Tibial nerve (tissue), 4 donors: ENCODE data around the gene MBNL2. TPM values are rescaled to one million over a fixed set of nuclear protein-coding genes. Genes with fewer than 3 reads are reported as not detected.

Experiments used
- DNase-seq, 2 donors: peaks; one replicate each; pipeline ENCODE4 v3.0.0-alpha.2; 2019; ENCODE audit warnings: low spot score in 2 of 2
- H3K27ac ChIP-seq, 4 donors: fragments of 200-600 bp; sonication (generic) in 3 of 4; one replicate each; pipeline ENCODE4 v1.5.1; 2017 to 2019; ENCODE audit warnings: mild to moderate bottlenecking in 1 of 4
- H3K27me3 ChIP-seq, 2 donors: fragments of 200-600 bp; sonication (generic) in 1 of 2; one replicate each; pipeline versions ENCODE4 v1.5.1 to v1.6.0; 2017 to 2019
- H3K36me3 ChIP-seq, 3 donors: fragments of 200-600 bp; sonication (generic); one replicate each; pipeline ENCODE4 v1.5.1; 2018 to 2019
- H3K4me1 ChIP-seq, 4 donors: fragments of 200-600 bp; sonication (generic) in 3 of 4; one replicate each; pipeline ENCODE4 v1.5.1; 2017 to 2019
- H3K4me3 ChIP-seq, 4 donors: fragments of 200-600 bp; sonication (generic) in 3 of 4; one replicate each; pipeline ENCODE4 v1.5.1; 2017 to 2019; ENCODE audit warnings: mild to moderate bottlenecking in 1 of 4, moderate library complexity in 1 of 4
- H3K9me3 ChIP-seq, 4 donors: fragments of 200-600 bp; sonication (generic) in 3 of 4; one replicate each; pipeline ENCODE4 v1.5.1; 2017 to 2019
- CTCF ChIP-seq, 5 experiments: fragments of 200-600 bp in 3 of 5; fragments of 450-650 bp in 2 of 5; sonication (generic) in 3 of 5; IDR thresholded peaks; one replicate each; pipeline ENCODE4 v1.5.1; 2016 to 2019; ENCODE audit warnings: antibody characterized with exemption in 5 of 5, mild to moderate bottlenecking in 3 of 5, moderate library complexity in 2 of 5
- EP300 ChIP-seq, 2 donors: sonication (generic); formaldehyde crosslinking; IDR thresholded peaks; one replicate each; pipeline ENCODE4 v1.6.1; 2017; ENCODE audit warnings: antibody characterized with exemption in 2 of 2, mild to moderate bottlenecking in 1 of 2
- POLR2A ChIP-seq, 2 donors: fragments of 450-650 bp; IDR thresholded peaks; one replicate each; pipeline ENCODE4 v1.6.1; 2017; ENCODE audit warnings: antibody characterized with exemption in 2 of 2, mild to moderate bottlenecking in 2 of 2, moderate library complexity in 2 of 2
- WGBS, 2 donors: methylation state at CpG; one replicate each; pipeline ENCODE4 v1.1.5; 2018; 5-methylcytosine and 5-hydroxymethylcytosine counted together
- total RNA-seq, 4 donors: library from RNA; depleted of rRNA; stranded (reverse); fragments of >200 nt; gene quantifications; one replicate each; pipeline ENCODE4 v1.1.0, GENCODE V29; 2016

The MBNL2 gene
- total RNA-seq, 4 donors from 2014 or later, result 87.9 to 126 (median 95.5) TPM

DNA sequence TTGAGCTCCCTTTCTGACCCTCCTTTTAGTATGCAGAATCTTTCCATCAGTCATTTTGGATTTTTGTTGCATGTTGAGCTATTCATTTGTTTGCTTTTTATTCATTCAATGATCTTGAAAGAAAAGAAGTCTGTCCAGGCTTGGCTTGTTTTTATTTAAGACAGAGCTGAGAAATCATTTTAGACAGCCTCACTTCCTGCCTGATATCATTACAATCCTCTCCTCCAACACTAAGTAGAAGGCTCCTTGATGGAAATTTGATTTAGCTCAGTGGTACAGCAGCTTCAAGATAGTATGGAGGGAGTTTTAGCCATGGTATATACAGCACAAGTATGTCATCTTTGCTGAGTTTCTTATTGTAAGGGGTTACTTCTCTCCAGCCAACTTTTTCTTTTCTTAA, 28.4 kb downstream of the MBNL2 start:
- Histone ChIP-seq H3K4me3 (no peak overlapping the region), H3K27me3 (no peaks in the 10 kb centered on the region), H3K27ac (peak overlapping the region; percentile 8 to 88 (median 72)), H3K9me3 (no peaks in the 10 kb centered on the region), H3K4me1 (peaks cover 4 to 88% (median 58%) of the 10 kb centered on the region in 4 donors), H3K36me3 (no peaks in the 10 kb centered on the region)
- no peak for TF ChIP-seq EP300 (IDR thresholded peaks at IDR 0.05)
- DNase-seq, result no peak

- Histone ChIP-seq H3K27ac (peak overlapping the region in 3 of 4 donors; percentile 10 to 45 (median 41)), H3K9me3 (no peaks in the 10 kb centered on the region), H3K36me3 (no peaks in the 10 kb centered on the region), H3K27me3 (no peaks in the 10 kb centered on the region), H3K4me3 (no peak overlapping the region), H3K4me1 (peaks cover 4 to 90% (median 65%) of the 10 kb centered on the region in 4 donors)
- 71 to 80% methylated on average over 1 of the region's 1 CpG for WGBS, 2 donors
- no peak for DNase-seq
- no peak for TF ChIP-seq CTCF (IDR thresholded peaks at IDR 0.05)
- TF ChIP-seq POLR2A (IDR thresholded peaks at IDR 0.05), result no peak
- no peak for TF ChIP-seq EP300 (IDR thresholded peaks at IDR 0.05)
Observed at GRCh38 chr13:97252735-97253134, 30.6 kb downstream of the MBNL2 start.

DNA sequence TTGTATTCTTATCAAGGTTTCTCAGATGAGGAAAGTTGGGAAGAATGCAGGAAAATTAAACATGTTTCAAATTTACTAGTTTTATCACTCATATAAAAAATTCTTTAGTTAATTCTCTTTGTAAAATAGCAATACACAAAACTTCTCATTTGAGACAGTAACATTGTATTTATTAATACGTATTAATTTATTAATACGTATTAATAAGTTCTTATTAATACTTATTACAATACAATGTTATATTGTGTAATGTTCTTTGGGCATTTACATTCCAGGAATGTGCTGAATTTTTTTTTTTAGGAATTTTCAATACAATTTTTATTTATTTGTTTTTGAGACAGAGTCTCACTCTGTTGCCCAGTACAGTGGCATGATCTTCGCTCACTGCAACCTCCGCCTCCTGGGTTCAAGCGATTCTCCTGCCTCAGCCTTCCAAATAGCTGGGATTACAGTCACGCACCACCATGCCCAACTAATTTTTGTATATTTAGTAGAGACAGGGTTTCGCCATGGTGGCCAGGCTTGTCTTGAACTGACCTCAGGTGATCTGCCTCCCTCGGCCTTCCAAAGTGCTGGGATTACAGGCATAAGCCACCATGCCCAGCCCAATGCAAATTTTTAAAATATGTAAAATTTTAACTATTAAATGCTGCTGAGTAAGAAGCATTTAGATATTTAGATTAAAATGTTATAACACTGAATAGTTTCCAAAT, 31.6 kb downstream of the MBNL2 start:
- no peaks in the 10 kb centered on the region for H3K36me3 ChIP-seq
- 63 to 75% methylated on average over 8 of the region's 8 CpGs for WGBS, 2 donors
- no peak for DNase-seq
- H3K27me3 ChIP-seq, result no peaks in the 10 kb centered on the region
- peaks cover 4 to 90% (median 67%) of the 10 kb centered on the region in 4 donors for H3K4me1 ChIP-seq
- TF ChIP-seq POLR2A (IDR thresholded peaks at IDR 0.05), result no peak
- no peak for TF ChIP-seq CTCF (IDR thresholded peaks at IDR 0.05)
- no peak for TF ChIP-seq EP300 (IDR thresholded peaks at IDR 0.05)
- H3K4me3 ChIP-seq, result no peak overlapping the region
- H3K27ac ChIP-seq, result peak overlapping the region in 2 of 4 donors; percentile 74 to 83
- no peaks in the 10 kb centered on the region for H3K9me3 ChIP-seq

GRCh38 chr13:97254816-97255215, 32.7 kb downstream of the MBNL2 start:
- no peak overlapping the region for H3K4me3 ChIP-seq
- 59 to 67% methylated on average over 2 of the region's 2 CpGs for WGBS, 2 donors
- H3K27ac ChIP-seq, result peak overlapping the region in 2 of 4 donors; percentile 74 to 83
- TF ChIP-seq EP300 (IDR thresholded peaks at IDR 0.05) (no peak), POLR2A (IDR thresholded peaks at IDR 0.05) (no peak), CTCF (IDR thresholded peaks at IDR 0.05) (no peak)
- H3K27me3 ChIP-seq, result no peaks in the 10 kb centered on the region
- H3K36me3 ChIP-seq, result no peaks in the 10 kb centered on the region
- no peaks in the 10 kb centered on the region for H3K9me3 ChIP-seq
- no peak for DNase-seq
- H3K4me1 ChIP-seq, result peaks cover 0 to 89% (median 68%) of the 10 kb centered on the region in 4 donors

DNA sequence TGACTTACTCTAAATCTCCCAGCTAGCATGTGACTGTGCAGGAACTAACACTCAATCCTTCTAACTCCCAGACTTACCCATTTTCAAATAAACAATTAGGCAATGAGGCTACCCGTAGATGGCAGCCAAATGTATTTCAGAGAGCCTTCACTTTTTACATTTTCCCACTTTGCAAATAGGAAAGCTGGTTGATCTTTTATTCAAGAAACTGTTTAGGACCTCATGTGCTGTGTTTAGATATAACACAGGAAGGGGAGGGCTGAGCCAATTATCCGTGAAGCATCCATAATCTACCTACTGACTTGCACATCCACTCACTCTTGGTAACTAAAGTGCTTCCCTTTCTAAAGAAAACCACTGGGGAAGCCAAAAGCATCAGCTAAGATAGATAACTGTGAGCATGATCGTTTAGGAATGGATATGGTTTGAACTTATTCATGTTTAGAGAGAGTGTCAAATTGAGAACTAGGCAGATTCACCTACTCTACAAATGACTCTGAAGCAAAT, 33.4 kb downstream of the MBNL2 start:
- H3K27ac ChIP-seq, result peak overlapping the region in 2 of 4 donors; percentile 74 to 83
- WGBS, 2 donors, result 50 to 61% methylated on average over 3 of the region's 3 CpGs
- TF ChIP-seq EP300 (IDR thresholded peaks at IDR 0.05) (no peak), POLR2A (IDR thresholded peaks at IDR 0.05) (no peak), CTCF (IDR thresholded peaks at IDR 0.05) (no peak)
- H3K9me3 ChIP-seq, result no peaks in the 10 kb centered on the region
- H3K4me3 ChIP-seq, result no peak overlapping the region
- H3K4me1 ChIP-seq, result peaks cover 0 to 89% (median 67%) of the 10 kb centered on the region in 4 donors
- H3K36me3 ChIP-seq, result no peaks in the 10 kb centered on the region
- no peak for DNase-seq
- no peaks in the 10 kb centered on the region for H3K27me3 ChIP-seq
